ENCODE results near the gene UNC13C. TPM values are rescaled to one million over a fixed set of nuclear protein-coding genes. Genes with fewer than 3 reads are reported as not detected.

Gene UNC13C
- total RNA-seq, 1 donor from 2014 or later: not detected

DNA sequence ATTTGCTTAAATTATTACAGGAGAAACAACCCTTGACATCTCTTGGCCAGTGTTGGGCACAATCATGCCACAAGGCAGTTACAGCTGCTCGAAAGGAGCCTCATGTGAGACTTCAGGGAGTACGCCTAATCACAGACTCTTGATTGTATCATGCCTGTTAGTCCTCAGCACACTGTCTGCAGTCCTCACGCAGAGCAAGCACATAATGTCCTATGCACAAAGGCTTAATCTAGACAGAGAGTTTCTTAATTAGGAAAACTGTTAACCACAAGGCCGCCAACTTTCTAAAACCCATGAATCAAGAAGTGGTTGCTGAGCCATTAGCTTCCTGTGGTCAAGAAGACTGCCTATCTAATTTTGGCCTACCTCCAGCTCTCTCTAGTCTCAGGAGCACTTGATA is 172.0 kb downstream of the UNC13C start:
- DNase-seq (ENCODE audit: extremely low spot score, unreplicated experiment): no peak
- no peaks in the 10 kb centered on the region for H3K27me3 Mint-ChIP-seq (ENCODE audit: unreplicated experiment)
- no peak overlapping the region for H3K4me3 Mint-ChIP-seq (ENCODE audit: unreplicated experiment)
- H3K36me3 Mint-ChIP-seq (ENCODE audit: unreplicated experiment): no peaks in the 10 kb centered on the region
- no peak overlapping the region for H3K27ac Mint-ChIP-seq (ENCODE audit: unreplicated experiment)
- H3K4me1 Mint-ChIP-seq (ENCODE audit: unreplicated experiment): peaks cover 3% of the 10 kb centered on the region
- H3K9me3 Mint-ChIP-seq (ENCODE audit: unreplicated experiment): peaks cover 5% of the 10 kb centered on the region
- TF ChIP-seq, protein P1, sequence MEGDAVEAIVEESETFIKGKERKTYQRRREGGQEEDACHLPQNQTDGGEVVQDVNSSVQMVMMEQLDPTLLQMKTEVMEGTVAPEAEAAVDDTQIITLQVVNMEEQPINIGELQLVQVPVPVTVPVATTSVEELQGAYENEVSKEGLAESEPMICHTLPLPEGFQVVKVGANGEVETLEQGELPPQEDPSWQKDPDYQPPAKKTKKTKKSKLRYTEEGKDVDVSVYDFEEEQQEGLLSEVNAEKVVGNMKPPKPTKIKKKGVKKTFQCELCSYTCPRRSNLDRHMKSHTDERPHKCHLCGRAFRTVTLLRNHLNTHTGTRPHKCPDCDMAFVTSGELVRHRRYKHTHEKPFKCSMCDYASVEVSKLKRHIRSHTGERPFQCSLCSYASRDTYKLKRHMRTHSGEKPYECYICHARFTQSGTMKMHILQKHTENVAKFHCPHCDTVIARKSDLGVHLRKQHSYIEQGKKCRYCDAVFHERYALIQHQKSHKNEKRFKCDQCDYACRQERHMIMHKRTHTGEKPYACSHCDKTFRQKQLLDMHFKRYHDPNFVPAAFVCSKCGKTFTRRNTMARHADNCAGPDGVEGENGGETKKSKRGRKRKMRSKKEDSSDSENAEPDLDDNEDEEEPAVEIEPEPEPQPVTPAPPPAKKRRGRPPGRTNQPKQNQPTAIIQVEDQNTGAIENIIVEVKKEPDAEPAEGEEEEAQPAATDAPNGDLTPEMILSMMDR (IDR thresholded peaks at IDR 0.05): no peak

DNA sequence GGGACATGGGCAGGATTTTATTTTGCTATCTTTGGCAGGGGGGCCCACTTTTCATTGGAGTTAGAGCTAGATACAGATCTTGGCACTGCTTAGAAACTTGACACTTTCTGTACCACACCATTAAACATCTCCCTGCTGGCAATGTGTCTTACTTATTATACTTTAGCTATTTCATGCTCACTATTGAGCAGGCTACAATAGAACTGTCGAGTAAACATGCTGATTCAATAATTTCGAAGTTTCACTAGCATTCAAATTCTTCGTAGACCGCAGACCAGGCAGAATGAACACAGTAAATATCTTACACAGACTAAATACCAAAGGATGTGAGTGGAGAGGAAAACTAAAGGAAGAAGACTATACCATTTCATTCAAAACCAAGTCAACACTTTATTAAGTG is 180.8 kb downstream of the UNC13C start:
- H3K9me3 Mint-ChIP-seq (ENCODE audit: unreplicated experiment): no peaks in the 10 kb centered on the region
- H3K27me3 Mint-ChIP-seq (ENCODE audit: unreplicated experiment): peaks cover 3% of the 10 kb centered on the region
- TF ChIP-seq, protein P1 (IDR thresholded peaks at IDR 0.05): no peak
- no peak for DNase-seq (ENCODE audit: extremely low spot score, unreplicated experiment)
- no peak overlapping the region for H3K27ac Mint-ChIP-seq (ENCODE audit: unreplicated experiment)
- H3K36me3 Mint-ChIP-seq (ENCODE audit: unreplicated experiment): no peaks in the 10 kb centered on the region
- H3K4me3 Mint-ChIP-seq (ENCODE audit: unreplicated experiment): no peak overlapping the region
- H3K4me1 Mint-ChIP-seq (ENCODE audit: unreplicated experiment): no peaks in the 10 kb centered on the region

DNA sequence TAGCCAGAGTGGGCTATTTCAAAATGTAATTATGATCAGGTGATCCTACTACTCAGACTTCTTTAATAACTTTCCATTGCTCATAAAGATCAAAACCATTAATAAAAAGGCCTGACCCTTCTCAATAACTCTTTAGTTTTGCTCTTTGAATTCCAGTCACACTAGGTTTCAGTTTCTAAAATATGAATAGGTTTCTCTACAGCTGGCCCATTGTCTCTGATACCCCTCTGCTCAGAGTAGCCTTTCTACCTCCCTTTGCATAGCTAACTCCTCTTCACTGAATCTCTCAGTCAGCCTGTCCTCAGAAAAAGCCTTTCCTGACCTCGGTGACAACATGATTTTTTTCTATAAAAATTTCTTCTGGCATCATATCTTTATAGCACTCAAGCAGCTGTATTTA is 209.1 kb downstream of the UNC13C start:
- DNase-seq (ENCODE audit: extremely low spot score, unreplicated experiment): no peak
- Mint-ChIP-seq H3K36me3 (ENCODE audit: unreplicated experiment) (no peaks in the 10 kb centered on the region), H3K27me3 (ENCODE audit: unreplicated experiment) (no peaks in the 10 kb centered on the region)

DNA sequence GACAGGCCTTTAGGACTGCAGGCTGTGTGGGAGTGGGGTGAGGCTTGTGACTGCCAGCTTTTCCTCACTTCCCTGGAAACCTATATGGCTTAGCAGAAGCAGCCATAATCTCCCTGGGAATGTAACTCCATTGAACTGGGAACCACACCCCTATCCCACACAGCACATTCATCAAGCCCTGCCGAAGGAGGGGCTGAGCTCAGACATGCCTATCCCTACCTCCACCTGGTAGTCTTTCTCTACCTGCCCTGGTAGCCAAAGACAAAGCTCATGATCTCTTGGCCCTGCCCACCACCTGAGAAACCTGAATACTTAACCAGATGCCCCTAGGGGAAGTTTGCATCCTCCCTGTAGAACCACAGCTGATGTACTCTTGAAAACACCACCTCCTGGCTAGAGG is 219.8 kb downstream of the UNC13C start:
- DNase-seq (ENCODE audit: extremely low spot score, unreplicated experiment): no peak
- H3K27ac Mint-ChIP-seq (ENCODE audit: unreplicated experiment): no peak overlapping the region
- H3K9me3 Mint-ChIP-seq (ENCODE audit: unreplicated experiment): peaks cover 14% of the 10 kb centered on the region
- TF ChIP-seq, protein P1 (IDR thresholded peaks at IDR 0.05): no peak
- no peaks in the 10 kb centered on the region for H3K27me3 Mint-ChIP-seq (ENCODE audit: unreplicated experiment)
- H3K4me1 Mint-ChIP-seq (ENCODE audit: unreplicated experiment): no peaks in the 10 kb centered on the region
- no peaks in the 10 kb centered on the region for H3K36me3 Mint-ChIP-seq (ENCODE audit: unreplicated experiment)
- H3K4me3 Mint-ChIP-seq (ENCODE audit: unreplicated experiment): no peak overlapping the region

More for the DNA sequence above, 209.1 kb downstream of the UNC13C start:
- Mint-ChIP-seq H3K4me1 (ENCODE audit: unreplicated experiment) (no peaks in the 10 kb centered on the region), H3K9me3 (ENCODE audit: unreplicated experiment) (peaks cover 8% of the 10 kb centered on the region), H3K4me3 (ENCODE audit: unreplicated experiment) (no peak overlapping the region), H3K27ac (ENCODE audit: unreplicated experiment) (no peak overlapping the region)
- TF ChIP-seq, protein P1 (IDR thresholded peaks at IDR 0.05): no peak

DNA sequence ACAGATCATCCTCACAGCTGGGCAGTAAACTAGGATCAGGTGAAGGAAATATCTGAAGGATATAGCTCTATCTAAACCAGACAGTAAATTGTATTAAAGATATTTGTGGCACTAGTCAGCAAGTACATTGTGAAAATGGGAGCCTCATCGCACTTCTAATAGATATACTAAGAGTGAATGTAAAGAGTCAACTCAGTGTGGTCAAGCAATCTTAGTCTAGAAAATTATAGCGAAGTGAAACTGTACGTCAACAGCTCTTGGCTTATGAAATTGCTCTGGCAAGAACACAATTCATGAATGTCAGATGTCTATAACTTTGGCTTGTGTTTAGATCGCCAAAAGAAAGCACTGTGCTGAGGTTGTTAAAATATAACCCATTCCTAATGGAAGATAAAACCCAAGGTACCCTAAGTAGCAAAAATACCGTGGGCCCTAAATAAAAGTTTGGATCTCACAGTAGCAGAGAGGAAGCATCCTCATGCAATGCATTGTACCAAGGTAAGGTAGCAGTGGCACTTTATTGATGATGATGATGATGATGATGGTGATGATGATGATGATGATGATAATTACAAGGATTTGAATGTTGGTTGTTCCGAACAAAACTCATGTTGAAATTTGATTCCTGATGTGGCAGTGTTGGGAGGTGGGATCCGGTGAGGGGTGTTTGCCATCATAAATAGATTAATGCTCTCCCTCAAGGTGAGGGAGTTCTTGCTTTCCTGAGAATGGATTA is 228.5 kb downstream of the UNC13C start:
- H3K27me3 Mint-ChIP-seq (ENCODE audit: unreplicated experiment): no peaks in the 10 kb centered on the region
- H3K4me1 Mint-ChIP-seq (ENCODE audit: unreplicated experiment): no peaks in the 10 kb centered on the region
- H3K9me3 Mint-ChIP-seq (ENCODE audit: unreplicated experiment): peaks cover 7% of the 10 kb centered on the region
- DNase-seq (ENCODE audit: extremely low spot score, unreplicated experiment): no peak
- H3K27ac Mint-ChIP-seq (ENCODE audit: unreplicated experiment): no peak overlapping the region
- no peaks in the 10 kb centered on the region for H3K36me3 Mint-ChIP-seq (ENCODE audit: unreplicated experiment)
- TF ChIP-seq, protein P1 (IDR thresholded peaks at IDR 0.05): no peak
- H3K4me3 Mint-ChIP-seq (ENCODE audit: unreplicated experiment): no peak overlapping the region

Data from osteocyte (in vitro differentiated cells).